HEK293T (cell line): Measurements from ENCODE around the gene ACSL6.

Experiments used
- CTCF ChIA-PET: fragments of 350-600 bp; formaldehyde crosslinking; extraction: SDS; loops from one replicate; lab custom pipeline; 2021; ENCODE audit warnings: antibody characterized with exemption, inconsistent platforms; lab: Yijun Ruan, JAX
- POLR2A ChIA-PET: fragments of 350-600 bp; formaldehyde crosslinking; extraction: SDS; loops from one replicate; lab custom pipeline; 2020; ENCODE audit warnings: antibody characterized with exemption, inconsistent platforms; lab: Yijun Ruan, JAX
- DNase-seq: peaks from one replicate; pipeline ENCODE4 v3.0.0; 2012; ENCODE audit warnings: mixed read lengths; ENCODE audit errors: extremely low spot score
- ARNT ChIP-seq: fragments of 450-650 bp; IDR thresholded peaks from 2 replicates; pipeline ENCODE4 v1.6.1; 2017; ENCODE audit warnings: mild to moderate bottlenecking
- BHLHE40 ChIP-seq: fragments of 450-650 bp; IDR thresholded peaks from 2 replicates; pipeline ENCODE4 v1.6.1; 2016; ENCODE audit warnings: mild to moderate bottlenecking, moderate library complexity, borderline replicate concordance
- CTBP1 ChIP-seq: fragments of 450-650 bp; IDR thresholded peaks from 2 replicates; pipeline ENCODE4 v1.6.1; 2016; ENCODE audit warnings: borderline replicate concordance
- ELF4 ChIP-seq: fragments of 450-650 bp; IDR thresholded peaks from 2 replicates; pipeline ENCODE4 v1.6.1; 2017; ENCODE audit warnings: antibody characterized with exemption
- FOXA1 ChIP-seq: fragments of 450-650 bp; IDR thresholded peaks from 2 replicates; pipeline ENCODE4 v1.6.1; 2016; ENCODE audit warnings: mild to moderate bottlenecking
- FOXK2 ChIP-seq: fragments of 450-650 bp; IDR thresholded peaks from 2 replicates; pipeline ENCODE4 v1.6.1; 2016; ENCODE audit warnings: mild to moderate bottlenecking
- FOXM1 ChIP-seq: fragments of 450-650 bp; IDR thresholded peaks from 2 replicates; pipeline ENCODE4 v1.6.1; 2017; ENCODE audit warnings: mild to moderate bottlenecking, borderline replicate concordance
- HDGF ChIP-seq: fragments of 450-650 bp; IDR thresholded peaks from 2 replicates; pipeline ENCODE4 v1.6.1; 2017; ENCODE audit warnings: antibody characterized with exemption, borderline replicate concordance
- L3MBTL2 ChIP-seq: fragments of 450-650 bp; conservative IDR thresholded peaks from 2 replicates; pipeline ENCODE4 v1.6.1; 2016; ENCODE audit warnings: mild to moderate bottlenecking
- LEF1 ChIP-seq: fragments of 450-650 bp; IDR thresholded peaks from 2 replicates; pipeline ENCODE4 v1.6.1; 2017; ENCODE audit warnings: mild to moderate bottlenecking, borderline replicate concordance
- NFRKB ChIP-seq: fragments of 450-650 bp; IDR thresholded peaks from 2 replicates; pipeline ENCODE4 v1.6.1; 2016; ENCODE audit warnings: mild to moderate bottlenecking, moderate library complexity
- SP1 ChIP-seq: fragments of 450-650 bp; IDR thresholded peaks from 2 replicates; pipeline ENCODE4 v1.6.1; 2017
- SUZ12 ChIP-seq: fragments of 450-650 bp; IDR thresholded peaks from 2 replicates; pipeline ENCODE4 v1.6.1; 2016; ENCODE audit warnings: mild to moderate bottlenecking
- TARDBP ChIP-seq: fragments of 450-650 bp; IDR thresholded peaks from 2 replicates; pipeline ENCODE4 v1.6.1; 2016
- ZNF384 ChIP-seq: fragments of 450-650 bp; IDR thresholded peaks from 2 replicates; pipeline ENCODE4 v1.6.1; 2016
- TF ChIP-seq, protein P1 (sequence below): fragments of 450-650 bp; IDR thresholded peaks from 2 replicates; pipeline ENCODE4 v1.6.1; 2016

The ACSL6 gene

DNA sequence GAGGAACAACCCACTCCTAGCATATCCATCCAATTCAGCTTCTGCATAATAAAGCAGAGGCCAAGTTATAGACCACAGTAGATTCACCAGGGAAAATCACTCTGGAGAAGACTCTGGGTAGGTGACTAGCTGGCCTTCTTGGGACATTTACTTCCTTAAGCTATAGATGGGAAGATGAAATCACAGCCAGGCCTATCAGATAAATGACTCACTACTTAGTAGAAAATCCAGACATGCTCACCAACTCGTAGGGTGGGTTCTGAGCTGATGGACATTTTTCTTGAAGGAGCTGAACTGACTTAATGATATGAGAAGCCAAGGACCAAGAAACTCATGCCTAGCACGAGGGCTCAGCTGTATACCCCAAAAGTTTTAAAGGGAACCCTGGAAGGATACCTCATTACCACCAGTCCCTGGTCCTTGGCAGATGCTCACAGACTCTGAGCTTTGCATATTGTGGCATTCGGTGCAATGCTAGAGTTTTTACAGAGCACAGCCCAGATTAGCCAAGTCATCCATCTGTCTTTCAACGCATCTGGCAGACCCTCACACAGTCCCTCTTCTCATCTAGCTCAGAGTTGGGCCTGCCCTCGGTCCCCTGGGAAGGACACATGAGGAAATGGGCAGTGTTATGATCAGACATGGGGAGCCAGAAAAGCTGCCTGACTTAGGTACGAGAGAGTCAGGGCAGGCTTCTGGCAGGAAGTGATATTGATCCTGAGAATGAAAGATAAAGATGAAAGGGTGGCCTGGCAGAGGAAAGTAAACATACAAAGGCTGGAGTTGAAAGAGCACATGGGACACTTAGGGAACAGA, 15.0 kb downstream of the ACSL6 start:
- DNase-seq = no peak
- CTCF ChIA-PET = interaction anchor here (1.1 to 1.4 kb wide), 3 partner anchors 11 to 408 kb away, joined by 3 to 9 read pairs (median 3); no protein-coding TSS in a partner anchor
- TF ChIP-seq NFRKB (no peak), ZNF384 (no peak), SUZ12 (no peak), CTBP1 (no peak), ARNT (no peak), TARDBP (no peak), FOXA1 (no peak), HDGF (no peak), ELF4 (no peak), L3MBTL2 (no peak), SP1 (no peak), FOXM1 (no peak)
- TF ChIP-seq, protein P1, sequence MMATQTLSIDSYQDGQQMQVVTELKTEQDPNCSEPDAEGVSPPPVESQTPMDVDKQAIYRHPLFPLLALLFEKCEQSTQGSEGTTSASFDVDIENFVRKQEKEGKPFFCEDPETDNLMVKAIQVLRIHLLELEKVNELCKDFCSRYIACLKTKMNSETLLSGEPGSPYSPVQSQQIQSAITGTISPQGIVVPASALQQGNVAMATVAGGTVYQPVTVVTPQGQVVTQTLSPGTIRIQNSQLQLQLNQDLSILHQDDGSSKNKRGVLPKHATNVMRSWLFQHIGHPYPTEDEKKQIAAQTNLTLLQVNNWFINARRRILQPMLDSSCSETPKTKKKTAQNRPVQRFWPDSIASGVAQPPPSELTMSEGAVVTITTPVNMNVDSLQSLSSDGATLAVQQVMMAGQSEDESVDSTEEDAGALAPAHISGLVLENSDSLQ = no peak
- POLR2A ChIA-PET = interaction anchor here (0.5 kb wide), 1 partner anchor 13 kb away, joined by 3 read pairs; no protein-coding TSS in a partner anchor

DNA sequence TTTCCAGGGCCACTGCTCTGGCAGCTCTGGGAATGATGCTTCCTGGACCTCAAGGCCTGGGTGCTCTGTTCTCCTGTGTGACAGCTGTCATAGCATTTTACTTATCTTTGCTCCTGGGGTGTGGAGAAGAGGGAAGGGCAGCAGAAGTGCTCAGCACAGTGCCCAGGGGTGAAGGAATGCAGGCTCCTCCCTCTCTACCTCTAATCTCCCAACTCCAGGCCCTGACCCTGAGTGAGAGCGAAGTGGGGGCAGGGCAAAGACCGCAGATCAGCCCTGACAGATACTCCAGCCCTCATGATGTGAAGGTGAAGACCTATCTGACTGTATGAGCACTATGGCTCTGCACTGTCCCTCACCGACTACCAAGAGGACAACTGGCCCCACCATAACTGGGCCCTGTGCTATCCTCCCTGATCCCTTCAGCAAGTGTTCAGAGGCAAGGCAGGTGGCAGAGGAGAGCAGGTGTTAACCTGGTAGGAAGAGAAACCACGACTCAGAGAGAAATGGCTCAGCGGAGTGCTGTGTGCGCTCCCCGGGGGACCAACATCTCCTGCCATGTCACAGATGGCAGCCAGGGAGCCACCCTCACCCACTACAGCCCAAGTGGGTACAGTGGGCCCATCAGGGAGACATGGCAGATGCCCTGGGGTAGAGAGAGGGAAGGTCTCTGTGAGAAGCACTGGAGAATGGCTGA, 16.8 kb downstream of the ACSL6 start:
- POLR2A ChIA-PET = no interaction called here
- CTCF ChIA-PET = no interaction called here
- no peak for TF ChIP-seq FOXM1
- TF ChIP-seq SUZ12 = no peak
- DNase-seq = no peak

DNA sequence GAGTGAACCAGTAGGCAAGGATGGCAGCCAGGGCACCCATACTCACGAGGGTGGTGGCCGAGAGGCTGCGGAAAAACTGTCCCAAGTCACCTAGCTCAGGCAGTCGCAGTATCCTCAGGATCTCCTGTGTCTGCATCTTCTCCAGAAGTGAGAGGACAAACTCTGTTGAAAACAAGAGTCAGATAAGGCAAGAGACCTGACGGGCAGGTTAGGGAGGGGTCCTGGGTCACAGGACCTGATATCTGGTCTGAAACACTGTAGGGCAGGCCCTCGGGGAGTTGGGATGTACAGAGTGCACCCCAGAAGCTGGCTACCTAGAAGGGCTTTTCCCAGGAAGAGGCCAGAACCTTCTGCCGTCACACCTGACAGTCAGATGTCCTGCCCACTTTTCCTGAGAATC, 17.4 kb downstream of the ACSL6 start:
- POLR2A ChIA-PET = no interaction called here

DNA sequence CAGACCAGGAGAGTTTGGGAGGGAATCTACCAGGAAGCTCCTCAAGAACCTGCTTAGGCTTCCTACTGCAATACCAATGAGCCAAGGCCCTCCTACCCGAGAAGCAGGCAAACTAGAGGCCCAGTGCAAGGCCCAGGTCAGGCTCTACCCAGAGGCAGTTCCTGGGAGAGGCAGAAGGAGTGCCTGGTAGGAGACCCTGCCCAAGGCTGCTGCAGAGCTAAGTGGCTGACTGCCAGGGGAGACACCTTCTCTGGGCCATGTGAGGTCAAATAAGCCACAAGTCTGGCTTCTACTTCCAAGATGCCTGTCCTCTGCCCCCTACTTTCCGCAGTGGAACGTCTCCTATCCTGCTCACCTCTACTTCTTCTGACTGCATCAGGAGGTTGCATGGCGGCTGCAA, 17.8 kb downstream of the ACSL6 start:
- TF ChIP-seq FOXM1 (no peak), TARDBP (no peak), ELF4 (no peak), ARNT (no peak), NFRKB (no peak), SUZ12 (no peak), HDGF (no peak), FOXK2 (no peak), FOXA1 (no peak), LEF1 (no peak), SP1 (no peak), CTBP1 (no peak), BHLHE40 (no peak), L3MBTL2 (no peak), ZNF384 (no peak)
- TF ChIP-seq, protein P1 = no peak
- no peak for DNase-seq
- ChIA-PET CTCF (no interaction called here), POLR2A (no interaction called here)

More for the DNA sequence above, 17.4 kb downstream of the ACSL6 start:
- no peak for DNase-seq
- CTCF ChIA-PET = no interaction called here
- no peak for TF ChIP-seq FOXA1
- TF ChIP-seq, protein P1 = no peak
- no peak for TF ChIP-seq SUZ12
- no peak for TF ChIP-seq TARDBP
- no peak for TF ChIP-seq HDGF

DNA sequence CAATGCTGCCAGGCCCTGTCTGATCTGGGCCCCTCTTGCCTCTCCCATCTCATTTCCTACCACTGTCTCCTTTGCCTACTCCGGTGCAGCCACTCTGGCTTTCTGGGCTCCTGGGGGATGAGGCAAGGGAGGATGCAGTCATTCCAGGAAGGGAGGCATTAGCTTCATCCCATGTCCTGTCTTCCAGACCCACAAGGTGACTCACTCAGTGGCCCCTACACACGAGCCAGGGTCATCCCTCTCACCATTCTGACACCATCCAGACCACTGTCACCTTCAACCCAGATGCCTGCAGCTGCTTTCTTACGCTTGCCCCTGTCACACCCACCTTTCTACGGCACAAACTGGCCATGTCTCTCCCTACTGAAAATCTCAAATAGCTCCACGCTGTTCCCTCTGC, 19.1 kb downstream of the ACSL6 start:
- TF ChIP-seq FOXM1 (no peak), CTBP1 (no peak), TARDBP (no peak), LEF1 (no peak), L3MBTL2 (no peak), SUZ12 (no peak), ARNT (no peak), SP1 (no peak), FOXA1 (no peak), FOXK2 (no peak), NFRKB (no peak), ELF4 (no peak), BHLHE40 (no peak), HDGF (no peak), ZNF384 (no peak)
- TF ChIP-seq, protein P1 = no peak
- ChIA-PET POLR2A (no interaction called here), CTCF (no interaction called here)

More for the DNA sequence above, 19.1 kb downstream of the ACSL6 start:
- DNase-seq = no peak
